Activated T-cell treated with anti-CD3 and anti-CD28 coated beads for 24 hours (primary cell): ENCODE data around the gene SYCP1.
"Not testable (repeated sequence)": the region's sequence is repeated elsewhere in the genome, so short reads cannot be mapped to it uniquely, and the experiment has no call there.

ENCODE experiments used
- DNase-seq: peaks from one replicate; pipeline ENCODE4 v3.0.0-alpha.2; 2020; ENCODE audit warnings: low read depth

The SYCP1 gene

DNA sequence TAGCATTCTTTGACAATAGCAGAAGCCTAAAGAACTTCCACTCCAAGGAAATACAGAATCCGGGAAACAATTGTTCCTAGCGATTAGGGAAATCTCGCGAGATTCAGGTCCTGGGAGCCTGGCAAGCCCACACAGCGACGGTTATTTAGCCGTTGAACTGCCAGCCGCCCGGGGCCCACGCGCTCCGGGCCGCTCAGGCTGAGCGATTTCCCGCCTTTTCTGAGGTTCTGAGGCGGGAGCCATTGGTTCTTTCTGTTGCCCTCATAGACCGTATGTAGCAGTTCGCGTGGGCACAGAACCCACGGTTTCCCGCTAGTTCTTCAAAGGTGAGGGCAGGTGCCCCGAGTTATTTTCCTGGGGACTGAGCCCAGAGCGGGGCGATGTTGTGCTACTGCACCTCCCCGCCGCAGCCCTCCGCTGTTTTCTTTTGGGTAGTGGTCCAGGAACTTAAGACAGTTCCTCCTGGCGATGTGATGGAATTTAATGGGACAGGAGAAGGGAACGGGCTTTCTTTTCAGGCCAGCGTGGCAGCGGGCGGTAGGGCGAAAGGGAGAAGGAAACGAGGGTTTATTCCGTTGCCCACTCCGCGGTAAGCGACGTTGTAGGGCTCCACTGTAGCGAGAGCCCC is at the start of gene SYCP1:
Gene SYCP1 (plus strand): TSS at position 171 of the 628 bp plus-strand sequence. CDS start 602 bp downstream, outside the sequence.
- DNase-seq = no peak

DNA sequence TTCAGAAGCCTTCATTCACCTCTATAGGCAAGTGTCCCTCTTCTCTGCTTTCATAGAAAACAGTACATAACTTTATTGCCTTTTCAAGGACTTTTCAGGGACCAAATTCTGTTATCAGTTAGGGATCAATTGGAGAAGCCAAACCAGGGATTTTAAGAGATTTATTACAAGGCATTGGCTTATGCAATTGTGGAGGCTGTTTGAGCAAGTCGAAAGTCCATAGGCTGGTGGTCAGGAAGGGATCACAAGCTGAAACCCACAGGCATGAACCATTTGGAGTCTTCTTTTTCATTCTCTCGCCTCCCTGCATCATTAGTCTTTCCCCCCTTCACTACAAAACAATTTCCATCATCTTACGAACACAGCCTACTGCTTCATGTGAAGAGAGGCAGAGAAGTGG is 34.8 kb upstream of the SYCP1 start:
- DNase-seq = no peak

GRCh38 chr1:114820392-114820791 is 34.3 kb upstream of the SYCP1 start:
- no peak for DNase-seq

DNA sequence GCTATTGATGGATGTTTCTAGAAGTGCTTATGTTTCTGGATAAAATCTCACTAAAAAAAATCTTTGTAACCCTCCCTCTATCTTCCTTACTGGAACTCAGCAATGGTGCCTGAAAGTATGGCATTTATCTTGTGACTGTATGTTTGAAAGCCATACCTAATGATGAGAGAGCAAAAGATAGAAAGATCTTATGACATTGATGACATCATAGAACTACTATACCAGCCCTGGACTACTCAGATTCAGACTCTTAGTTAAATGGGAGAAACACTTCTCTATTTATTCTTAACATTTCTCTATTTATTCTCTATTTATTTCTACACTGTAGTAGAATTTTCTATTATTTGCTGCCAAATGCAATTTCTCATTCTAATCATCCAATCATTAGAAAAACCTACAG is 32.7 kb upstream of the SYCP1 start:
- no peak for DNase-seq

DNA sequence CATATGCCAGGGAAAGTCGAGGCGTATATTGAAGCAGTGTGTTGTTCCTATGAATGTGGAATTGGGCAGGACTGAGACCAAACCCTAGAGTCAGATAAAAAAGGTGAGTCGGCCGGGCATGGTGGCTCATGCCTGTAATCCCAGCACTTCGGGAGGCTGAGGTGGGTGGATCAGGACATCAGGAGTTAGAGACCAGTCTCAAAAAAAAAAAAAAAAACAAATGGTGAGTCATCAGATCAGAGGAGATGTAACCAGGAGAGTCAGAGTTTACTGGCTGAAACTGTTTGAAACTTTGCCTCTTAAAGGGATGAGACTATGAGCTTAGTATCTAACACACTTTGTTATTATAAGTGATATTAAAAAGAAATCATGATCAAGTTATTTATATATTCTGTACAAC is 26.4 kb upstream of the SYCP1 start:
- no peak for DNase-seq

GRCh38 chr1:114830075-114830474 is 24.6 kb upstream of the SYCP1 start:
- not testable (repeated sequence) for DNase-seq

DNA sequence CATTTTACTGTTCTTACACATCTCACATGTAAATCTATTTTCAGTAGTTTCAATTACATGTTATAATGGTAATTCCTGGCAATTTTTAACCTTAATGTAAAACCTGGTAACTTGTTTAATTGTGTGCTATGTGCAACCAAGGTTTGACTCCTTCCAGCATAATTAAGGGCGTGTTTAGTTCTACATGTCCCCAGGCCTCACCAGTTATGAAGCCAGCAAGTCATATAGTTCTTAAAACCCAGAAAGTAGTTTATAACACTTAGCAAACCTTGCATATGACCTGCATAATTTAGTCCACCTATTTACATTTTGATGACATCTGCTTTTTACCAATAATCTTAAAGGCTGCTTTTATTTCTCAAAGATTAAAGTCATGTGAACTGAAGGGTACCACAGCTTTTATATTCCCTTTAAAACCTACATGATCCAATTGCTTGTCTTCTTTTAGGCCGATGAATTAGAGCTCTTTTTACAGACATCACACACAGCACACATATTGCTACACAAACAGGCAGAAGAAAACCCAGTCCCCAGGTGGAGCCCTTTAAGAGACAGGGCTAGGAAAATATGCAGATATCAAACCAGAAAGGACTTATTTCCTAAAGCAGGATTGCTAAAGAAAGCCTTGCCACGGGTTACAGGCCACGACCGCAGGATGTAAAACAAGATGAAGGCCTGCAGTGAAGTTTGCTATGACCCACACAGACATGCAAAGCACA is 23.2 kb upstream of the SYCP1 start:
- no peak for DNase-seq

DNA sequence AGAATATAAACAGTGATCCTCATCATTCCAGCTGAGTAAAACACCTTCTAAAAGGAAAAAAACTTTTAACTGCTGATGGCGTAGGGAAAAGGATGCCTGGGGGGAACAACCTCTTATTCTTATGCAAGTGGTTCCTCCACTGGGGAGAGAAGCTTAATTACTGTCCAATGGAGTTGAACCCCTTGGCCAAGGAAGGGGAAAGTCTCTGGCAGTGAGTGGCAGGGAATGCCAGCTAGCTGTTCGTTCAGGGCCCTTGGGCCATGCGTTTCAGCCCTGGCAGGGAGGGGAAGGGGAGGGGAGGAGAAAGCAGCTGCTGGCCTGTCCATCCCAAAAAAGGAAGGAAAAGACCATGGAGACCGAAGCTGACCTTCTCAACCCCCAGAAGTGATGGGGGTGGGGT is 22.6 kb upstream of the SYCP1 start:
- no peak for DNase-seq

DNA sequence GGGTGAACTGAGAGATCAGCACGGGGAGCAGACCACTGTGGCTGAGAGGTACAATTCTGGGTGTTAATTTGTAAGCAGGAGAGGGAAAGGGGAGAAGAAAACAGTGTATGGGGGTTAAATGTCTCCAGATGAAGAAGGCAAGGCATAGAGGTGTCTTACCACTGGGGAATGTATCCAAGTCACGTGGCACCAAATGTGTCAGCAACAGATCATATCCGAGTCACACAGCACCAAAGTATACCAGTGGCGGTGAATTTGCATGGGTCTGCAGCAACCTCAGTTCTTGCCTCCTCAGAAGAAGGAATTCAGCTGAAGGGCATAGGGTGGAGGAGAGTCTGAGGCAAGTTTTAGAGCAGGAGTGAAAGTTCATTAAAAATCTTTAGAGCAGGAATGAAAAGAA is 21.2 kb upstream of the SYCP1 start:
- no peak for DNase-seq

- DNase-seq = no peak
Measured at GRCh38 chr1:114844270-114844669, 10.4 kb upstream of the SYCP1 start.

DNA sequence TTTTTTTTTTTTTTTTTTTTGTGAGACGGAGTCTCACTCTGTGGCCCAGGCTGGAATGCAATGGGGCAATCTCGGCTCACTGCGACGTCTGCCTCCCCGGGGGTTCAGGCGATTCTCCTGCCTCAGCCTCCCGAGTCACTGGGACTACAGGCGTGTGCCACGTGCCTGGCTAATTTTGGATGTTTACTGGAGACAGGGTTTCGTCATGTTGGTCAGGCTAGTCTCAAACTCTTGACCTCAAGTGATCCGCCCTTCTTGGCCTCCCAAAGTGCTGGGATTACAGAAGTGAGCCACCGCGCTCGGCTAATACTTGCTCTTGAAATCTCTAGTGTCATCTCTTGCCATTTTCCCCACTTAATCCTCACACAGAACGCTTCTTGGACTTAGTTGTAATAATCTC is 1.1 kb upstream of the SYCP1 start:
- no peak for DNase-seq

- DNase-seq = no peak
Measured at GRCh38 chr1:114861384-114861783, 6.7 kb downstream of the SYCP1 start.

- DNase-seq = no peak
Measured at GRCh38 chr1:114892194-114892918, 37.7 kb downstream of the SYCP1 start.

- DNase-seq = no peak
Measured at GRCh38 chr1:114896795-114897194, 42.1 kb downstream of the SYCP1 start.

- no peak for DNase-seq
Measured at GRCh38 chr1:114901814-114902213, 47.2 kb downstream of the SYCP1 start.

- DNase-seq = no peak
Measured at GRCh38 chr1:114902343-114902742, 47.7 kb downstream of the SYCP1 start.

GRCh38 chr1:114903480-114903879 is 48.8 kb downstream of the SYCP1 start:
- no peak for DNase-seq

DNA sequence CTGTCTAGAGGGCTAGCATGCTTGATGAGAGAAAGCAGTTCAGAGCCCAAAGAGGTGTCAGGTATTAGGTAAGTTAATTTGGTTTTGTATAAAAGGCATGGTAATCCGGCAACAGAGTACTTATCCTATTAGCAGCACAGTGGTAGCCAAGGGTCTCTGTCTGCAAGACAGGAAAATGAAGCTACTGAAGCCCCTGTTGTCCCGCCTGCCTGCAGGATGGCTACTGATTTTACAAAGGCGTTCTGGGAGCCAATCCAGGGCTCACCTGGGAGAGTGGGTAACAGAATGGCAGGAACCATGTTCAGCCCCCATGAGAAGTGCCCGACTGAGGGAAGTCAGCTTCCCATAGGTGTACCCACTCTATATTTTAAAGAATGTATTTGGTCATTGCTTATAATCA is 61.1 kb downstream of the SYCP1 start:
- DNase-seq = not testable (repeated sequence)

DNA sequence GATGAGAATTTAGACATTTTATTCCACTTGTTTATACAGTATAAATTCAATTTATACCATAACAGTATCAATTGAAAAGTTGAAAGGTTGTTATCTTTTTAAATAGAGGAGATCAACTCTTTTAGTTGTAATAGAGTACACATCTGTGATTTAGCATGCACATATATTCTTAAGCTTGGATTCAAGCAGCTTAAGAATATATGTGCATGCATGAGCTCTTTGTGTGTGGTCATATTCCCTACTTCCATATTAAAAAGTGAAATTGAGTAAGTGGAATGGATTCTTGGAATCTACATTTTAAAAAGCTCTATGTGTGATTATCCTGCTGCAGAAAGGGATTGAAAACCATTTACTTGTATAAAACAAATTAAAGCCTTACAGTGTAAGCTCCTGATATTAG is 71.9 kb downstream of the SYCP1 start:
- DNase-seq = no peak

DNA sequence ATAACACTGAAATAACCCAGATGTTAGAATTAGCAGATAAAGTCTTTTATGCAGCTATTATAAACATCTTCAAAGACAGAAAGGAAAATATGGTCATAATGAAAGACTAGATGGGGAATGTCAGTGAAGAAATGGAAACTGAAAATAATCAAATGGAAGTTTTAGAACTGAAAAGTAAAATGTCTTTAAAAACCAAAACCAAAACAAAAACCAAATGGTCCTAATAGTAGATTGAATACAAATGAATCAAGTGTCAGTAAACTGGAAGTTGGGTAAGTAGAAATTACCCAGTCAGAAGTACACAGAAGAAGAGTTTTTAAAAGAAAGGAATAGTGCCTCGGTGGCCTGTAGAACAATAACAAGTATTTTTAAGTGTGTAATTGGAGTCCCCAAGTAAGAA is 72.7 kb downstream of the SYCP1 start:
- no peak for DNase-seq

GRCh38 chr1:114956570-114956969 is 101.9 kb downstream of the SYCP1 start:
- no peak for DNase-seq

- no peak for DNase-seq
Measured at GRCh38 chr1:114959423-114959822, 104.8 kb downstream of the SYCP1 start.

GRCh38 chr1:114976891-114977290 is 122.2 kb downstream of the SYCP1 start:
- DNase-seq = no peak
